HepG2 (cell line): ENCODE data around the gene KDM3B. TPM values are rescaled to one million over a fixed set of nuclear protein-coding genes. Genes with fewer than 3 reads are reported as not detected.

Experiments
- CERS6 ChIP-seq: sonication (generic); formaldehyde crosslinking; IDR thresholded peaks from 2 replicates; pipeline ENCODE4 v1.5.0; 2020; ENCODE audit warnings: missing genetic modification reagents
- DNMT1 ChIP-seq: sonication (generic); formaldehyde crosslinking; IDR thresholded peaks from 2 replicates; pipeline ENCODE4 v1.5.1; 2020; ENCODE audit warnings: mild to moderate bottlenecking, missing genetic modification reagents
- FOXA1 ChIP-seq, 2 experiments: fragments of 450-650 bp in 1 of 2; sonication (generic) in 1 of 2; formaldehyde crosslinking in 1 of 2; IDR thresholded peaks; 2 replicates each; pipeline versions ENCODE4 v1.4.0 to v1.6.1; 2016 to 2020; ENCODE audit warnings: missing genetic modification reagents in 1 of 2
- NFIC ChIP-seq: IDR thresholded peaks from 2 replicates; pipeline ENCODE4 v1.6.1; 2012; ENCODE audit warnings: mild to moderate bottlenecking, low read length, inconsistent platforms
- NFKBIZ ChIP-seq: IDR thresholded peaks from 2 replicates; pipeline ENCODE4 v1.6.1; 2018; ENCODE audit warnings: missing genetic modification reagents, missing compliant biosample characterization
- NRL ChIP-seq: sonication (generic); formaldehyde crosslinking; IDR thresholded peaks from 2 replicates; pipeline ENCODE4 v1.5.0; 2020; ENCODE audit warnings: missing genetic modification reagents, mild to moderate bottlenecking, moderate library complexity, borderline replicate concordance
- PHF5A ChIP-seq: IDR thresholded peaks from one replicate; pipeline ENCODE4 v1.6.1; 2018; ENCODE audit warnings: low read depth, missing genetic modification reagents; ENCODE audit not compliant: unreplicated experiment
- RARG ChIP-seq: sonication (generic); formaldehyde crosslinking; IDR thresholded peaks from 2 replicates; pipeline ENCODE4 v1.4.0; 2020; ENCODE audit warnings: low read depth, mild to moderate bottlenecking, missing genetic modification reagents
- RFX5 ChIP-seq: IDR thresholded peaks from 2 replicates; pipeline ENCODE4 v1.6.1; 2011; ENCODE audit warnings: low read depth, low read length, improper control_type of control experiment
- THAP7 ChIP-seq: sonication (generic); formaldehyde crosslinking; IDR thresholded peaks from 2 replicates; pipeline ENCODE4 v1.8.1; 2023; ENCODE audit warnings: mild to moderate bottlenecking, missing genetic modification reagents
- ZEB1 ChIP-seq: IDR thresholded peaks from 2 replicates; pipeline ENCODE4 v1.6.1; 2012; ENCODE audit warnings: mild to moderate bottlenecking, low read depth, inconsistent platforms; ENCODE audit not compliant: insufficient replicate concordance
- ZMYM3 ChIP-seq: sonication (generic); formaldehyde crosslinking; IDR thresholded peaks from 2 replicates; pipeline ENCODE4 v1.5.1; 2020; ENCODE audit warnings: mild to moderate bottlenecking, missing genetic modification reagents
- ZNF160 ChIP-seq: sonication (generic); formaldehyde crosslinking; IDR thresholded peaks from 2 replicates; pipeline ENCODE4 v1.8.0; 2022; ENCODE audit warnings: mild to moderate bottlenecking, inconsistent platforms, missing genetic modification reagents
- ZNF484 ChIP-seq: sonication (generic); formaldehyde crosslinking; IDR thresholded peaks from 2 replicates; pipeline ENCODE4 v1.5.1; 2020; ENCODE audit warnings: mild to moderate bottlenecking, low read depth, missing genetic modification reagents, borderline replicate concordance
- ZNF512 ChIP-seq: sonication (generic); formaldehyde crosslinking; IDR thresholded peaks from 2 replicates; pipeline ENCODE4 v1.4.0; 2020; ENCODE audit warnings: mild to moderate bottlenecking, missing genetic modification reagents
- polyA plus RNA-seq, 8 experiments: library from polyadenylated mRNA; depleted of rRNA in 3 of 8; stranded (reverse) in 7 of 8; unstranded in 1 of 8; fragments of >200 nt; fragmentation: Illumina TruSeq in 4 of 8; extraction: Trizol in 4 of 8; gene quantifications; 2 replicates each; pipeline versions ENCODE4 v1.2.1 to v1.2.3, GENCODE V29; 2011 to 2016; ENCODE audit warnings: low read depth in 4 of 8, missing spikeins in 1 of 8, mixed read lengths in 1 of 8; ENCODE audit not compliant: insufficient read depth in 1 of 8
- total RNA-seq, 5 experiments: library from RNA; depleted of rRNA; stranded (reverse); fragments of >200 nt; fragmentation: Illumina TruSeq; extraction: Trizol; gene quantifications; 2 replicates each; pipeline ENCODE4 v1.2.3, GENCODE V29; 2016; ENCODE audit warnings: low read depth in 1 of 5
- TF ChIP-seq, protein P1 (sequence below): sonication (generic); formaldehyde crosslinking; IDR thresholded peaks from one replicate; pipeline ENCODE4 v1.5.1; 2020; ENCODE audit warnings: mild to moderate bottlenecking, missing genetic modification reagents; ENCODE audit errors: not compliant biosample characterization

Gene KDM3B
- total and polyA plus RNA-seq, 2 of the 13 experiments (the other 11 are each of a cell fraction or from before 2014, with no cell fraction given): 19.7 to 34.3 TPM

DNA sequence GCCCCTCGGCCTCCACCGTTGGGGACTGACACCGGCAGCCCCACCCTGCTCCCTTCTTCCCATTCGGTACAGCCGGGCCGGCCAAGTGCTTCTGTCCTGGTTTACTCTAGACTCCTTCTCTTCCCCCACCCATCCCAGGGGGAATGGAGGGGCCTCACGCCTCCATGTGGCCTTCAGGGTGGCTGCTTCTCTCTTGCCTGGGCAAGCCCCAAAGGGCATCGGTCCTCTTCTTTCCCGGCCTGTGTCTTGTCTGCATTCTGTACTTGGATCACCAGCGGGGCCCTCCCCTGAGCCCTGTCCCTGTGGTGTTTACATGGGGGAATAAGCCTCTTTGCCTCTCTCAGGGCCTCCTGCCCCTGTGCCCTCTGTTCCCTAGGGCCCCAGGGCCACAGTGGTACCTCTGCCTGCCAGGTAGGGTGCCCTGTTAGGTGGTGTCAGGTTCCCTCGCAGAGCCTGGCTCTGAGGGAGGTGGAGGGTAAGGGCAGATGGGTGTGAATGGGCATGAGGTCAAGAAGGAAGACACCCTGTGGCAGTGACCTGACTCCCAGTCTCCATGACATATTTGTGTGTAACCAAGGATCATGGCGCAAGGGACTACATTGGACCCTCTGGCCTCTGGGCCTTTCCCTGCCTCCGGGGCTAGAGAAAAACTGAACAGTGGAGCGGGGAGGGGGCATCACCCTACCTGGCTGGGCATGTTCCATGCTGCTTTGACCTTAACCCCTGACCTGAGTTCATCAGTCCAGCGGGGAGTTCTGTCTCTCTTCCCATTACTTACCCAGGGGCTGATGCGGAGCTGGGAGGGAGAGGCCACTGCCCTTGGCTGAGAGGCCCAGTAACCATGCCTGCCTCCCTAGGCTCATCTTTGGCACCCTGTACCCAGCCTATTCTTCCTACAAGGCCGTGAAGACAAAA, 87.9 kb downstream of the KDM3B start (continued):
- TF ChIP-seq ZNF484 (CRISPR knock-in tag): no peak
- TF ChIP-seq PHF5A (CRISPR knock-in tag): no peak
- TF ChIP-seq RFX5: no peak
- TF ChIP-seq DNMT1 (CRISPR knock-in tag): no peak
- TF ChIP-seq NFIC: no peak
- TF ChIP-seq, protein P1, sequence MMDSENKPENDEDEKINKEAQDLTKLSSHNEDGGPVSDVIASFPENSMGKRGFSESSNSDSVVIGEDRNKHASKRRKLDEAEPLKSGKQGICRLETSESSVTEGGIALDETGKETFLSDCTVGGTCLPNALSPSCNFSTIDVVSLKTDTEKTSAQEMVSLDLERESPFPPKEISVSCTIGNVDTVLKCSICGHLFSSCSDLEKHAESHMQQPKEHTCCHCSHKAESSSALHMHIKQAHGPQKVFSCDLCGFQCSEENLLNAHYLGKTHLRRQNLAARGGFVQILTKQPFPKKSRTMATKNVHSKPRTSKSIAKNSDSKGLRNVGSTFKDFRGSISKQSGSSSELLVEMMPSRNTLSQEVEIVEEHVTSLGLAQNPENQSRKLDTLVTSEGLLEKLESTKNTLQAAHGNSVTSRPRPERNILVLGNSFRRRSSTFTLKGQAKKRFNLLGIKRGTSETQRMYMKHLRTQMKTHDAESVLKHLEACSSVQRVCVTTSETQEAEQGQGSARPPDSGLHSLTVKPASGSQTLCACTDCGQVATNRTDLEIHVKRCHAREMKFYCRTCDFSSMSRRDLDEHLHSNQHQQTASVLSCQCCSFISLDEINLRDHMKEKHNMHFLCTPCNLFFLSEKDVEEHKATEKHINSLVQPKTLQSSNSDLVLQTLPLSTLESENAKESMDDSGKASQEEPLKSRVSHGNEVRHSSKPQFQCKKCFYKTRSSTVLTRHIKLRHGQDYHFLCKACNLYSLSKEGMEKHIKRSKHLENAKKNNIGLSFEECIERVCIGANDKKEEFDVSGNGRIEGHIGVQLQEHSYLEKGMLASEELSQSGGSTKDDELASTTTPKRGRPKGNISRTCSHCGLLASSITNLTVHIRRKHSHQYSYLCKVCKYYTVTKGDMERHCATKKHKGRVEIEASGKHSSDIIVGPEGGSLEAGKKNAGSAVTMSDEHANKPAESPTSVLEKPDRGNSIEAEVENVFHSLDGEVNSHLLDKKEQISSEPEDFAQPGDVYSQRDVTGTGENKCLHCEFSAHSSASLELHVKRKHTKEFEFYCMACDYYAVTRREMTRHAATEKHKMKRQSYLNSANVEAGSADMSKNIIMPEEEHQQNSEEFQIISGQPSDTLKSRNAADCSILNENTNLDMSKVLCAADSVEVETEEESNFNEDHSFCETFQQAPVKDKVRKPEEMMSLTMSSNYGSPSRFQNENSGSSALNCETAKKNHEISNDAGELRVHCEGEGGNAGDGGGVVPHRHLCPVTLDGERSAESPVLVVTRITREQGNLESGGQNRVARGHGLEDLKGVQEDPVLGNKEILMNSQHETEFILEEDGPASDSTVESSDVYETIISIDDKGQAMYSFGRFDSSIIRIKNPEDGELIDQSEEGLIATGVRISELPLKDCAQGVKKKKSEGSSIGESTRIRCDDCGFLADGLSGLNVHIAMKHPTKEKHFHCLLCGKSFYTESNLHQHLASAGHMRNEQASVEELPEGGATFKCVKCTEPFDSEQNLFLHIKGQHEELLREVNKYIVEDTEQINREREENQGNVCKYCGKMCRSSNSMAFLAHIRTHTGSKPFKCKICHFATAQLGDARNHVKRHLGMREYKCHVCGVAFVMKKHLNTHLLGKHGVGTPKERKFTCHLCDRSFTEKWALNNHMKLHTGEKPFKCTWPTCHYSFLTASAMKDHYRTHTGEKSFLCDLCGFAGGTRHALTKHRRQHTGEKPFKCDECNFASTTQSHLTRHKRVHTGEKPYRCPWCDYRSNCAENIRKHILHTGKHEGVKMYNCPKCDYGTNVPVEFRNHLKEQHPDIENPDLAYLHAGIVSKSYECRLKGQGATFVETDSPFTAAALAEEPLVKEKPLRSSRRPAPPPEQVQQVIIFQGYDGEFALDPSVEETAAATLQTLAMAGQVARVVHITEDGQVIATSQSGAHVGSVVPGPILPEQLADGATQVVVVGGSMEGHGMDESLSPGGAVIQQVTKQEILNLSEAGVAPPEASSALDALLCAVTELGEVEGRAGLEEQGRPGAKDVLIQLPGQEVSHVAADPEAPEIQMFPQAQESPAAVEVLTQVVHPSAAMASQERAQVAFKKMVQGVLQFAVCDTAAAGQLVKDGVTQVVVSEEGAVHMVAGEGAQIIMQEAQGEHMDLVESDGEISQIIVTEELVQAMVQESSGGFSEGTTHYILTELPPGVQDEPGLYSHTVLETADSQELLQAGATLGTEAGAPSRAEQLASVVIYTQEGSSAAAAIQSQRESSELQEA (CRISPR knock-in tag): no peak
- TF ChIP-seq RARG: no peak
- no peak for TF ChIP-seq ZNF512
- no peak for TF ChIP-seq ZEB1
- no peak for TF ChIP-seq ZNF160 (CRISPR knock-in tag)
- TF ChIP-seq CERS6 (CRISPR knock-in tag): no peak
- 0 out of 2 replicates have a peak, but pooled peaks have one; percentile 6 for TF ChIP-seq ZMYM3 (CRISPR knock-in tag)
- TF ChIP-seq FOXA1 (IDR thresholded peaks at IDR 0.05): no peak
- TF ChIP-seq FOXA1 (CRISPR knock-in tag; IDR thresholded peaks at IDR 0.05): 0 out of 2 replicates have a peak, but pooled peaks have one; percentile 8
- TF ChIP-seq NFKBIZ (CRISPR knock-in tag): no peak
- peak; percentile 69; the same call in 1 of the 2 replicates for TF ChIP-seq THAP7
- peak; percentile 44; the same call in 1 of the 2 replicates for TF ChIP-seq NRL
